Adrenal gland (tissue), 12 donors: ENCODE data around the gene ZRANB1. TPM values are rescaled to one million over a fixed set of nuclear protein-coding genes. Genes with fewer than 3 reads are reported as not detected.

Source experiments
- DNase-seq, 7 donors: peaks; one replicate each; pipeline ENCODE4 v3.0.0-alpha.2; 2019 to 2020
- H3K27ac ChIP-seq, 5 donors: fragments of 200-600 bp; sonication (generic) in 4 of 5; 1 replicate in 3 of 5; 2 replicates in 2 of 5; pipeline versions ENCODE4 v1.5.1 to v1.8.0; 2016 to 2020; ENCODE audit warnings: mild to moderate bottlenecking in 1 of 5
- H3K27me3 ChIP-seq: fragments of 200-600 bp; 2 replicates; pipeline ENCODE4 v1.8.0; 2021
- H3K36me3 ChIP-seq, 2 donors: fragments of 200-600 bp; replicated peaks in 1 of 2; 1 replicate in 1 of 2; 2 replicates in 1 of 2; pipeline versions ENCODE4 v1.5.1 to v1.8.0; 2018 to 2022
- H3K4me1 ChIP-seq, 2 donors: fragments of 200-600 bp; replicated peaks in 1 of 2; 1 replicate in 1 of 2; 2 replicates in 1 of 2; pipeline versions ENCODE4 v1.5.1 to v1.8.0; 2018 to 2021
- H3K4me3 ChIP-seq, 4 donors: fragments of 200-600 bp; sonication (generic) in 3 of 4; one replicate each; pipeline ENCODE4 v1.5.1; 2016 to 2018
- H3K9me3 ChIP-seq, 3 donors: fragments of 200-600 bp; sonication (generic) in 1 of 3; replicated peaks in 1 of 3; 1 replicate in 2 of 3; 2 replicates in 1 of 3; pipeline versions ENCODE4 v1.5.1 to v1.8.0; 2016 to 2021
- CTCF ChIP-seq, 6 experiments: fragments of 450-650 bp in 4 of 6; fragments of 200-600 bp in 2 of 6; sonication (generic) in 1 of 6; IDR thresholded peaks; 1 replicate in 5 of 6; 2 replicates in 1 of 6; pipeline versions ENCODE4 v1.5.1 to v1.8.0; 2016 to 2021; ENCODE audit warnings: antibody characterized with exemption in 6 of 6, mild to moderate bottlenecking in 2 of 6, moderate library complexity in 1 of 6
- POLR2A ChIP-seq, 2 donors: fragments of 450-650 bp; IDR thresholded peaks; one replicate each; pipeline ENCODE4 v1.6.1; 2017; ENCODE audit warnings: antibody characterized with exemption in 2 of 2, mild to moderate bottlenecking in 2 of 2, moderate library complexity in 1 of 2
- WGBS, 4 donors: extraction: QIAGEN DNeasy Blood & Tissue Kit in 2 of 4; methylation state at CpG; one replicate each; pipeline versions ENCODE4 v1.1.5 to v1.1.7; 2013 to 2017; 5-methylcytosine and 5-hydroxymethylcytosine counted together
- intact Hi-C, 2 donors: fragments of 100-400 bp; cut with DNase I; formaldehyde crosslinking; loops; one replicate each; pipeline versions ENCODE4 v1.14.1 to v1.15.0; 2022 to 2023
- polyA plus RNA-seq, 3 donors: library from polyadenylated mRNA; stranded (reverse); fragments of 200-250 nt in 2 of 3; fragments of 350-450 nt in 1 of 3; fragmentation: Illumina TruSeq in 1 of 3; extraction: RNeasy Lipid Tissue Mini Kit (QIAGEN cat#74804) in 1 of 3; gene quantifications; one replicate each; pipeline ENCODE4 v1.2.3, GENCODE V29; 2013 to 2014
- total RNA-seq, 9 donors: library from RNA; depleted of rRNA in 4 of 9; stranded (reverse); fragments of >200 nt in 4 of 9; fragments of 120-200 nt in 1 of 9; fragmentation: NEBNext Ultra II Directional in 1 of 9; extraction: Animal tissue kit (Norgen Biotek cat#: 25700) in 1 of 9; gene quantifications; one replicate each; pipeline versions ENCODE4 v1.1.0 to v1.2.4, GENCODE V29; 2013 to 2023
- donor health status: healthy with polysubstance abuse.
- donor health status: Bipolar disorder and iron deficiency.
- donor health status: DM: yes; HTN: yes; CAD: no.
- donor health status: DM: no; HTN: no; CAD: no.
- donor health status: DM: no; HTN: no; CAD: no.
- donor health status: DM: yes; HTN: yes; CAD: no.

ZRANB1 gene
- total and polyA plus RNA-seq, 12 donors = 20.2 to 64.7 (median 38.0) TPM

GRCh38 chr10:125005312-125006187 lies 63.6 kb downstream of the ZRANB1 start:
- intact Hi-C loops = no loop called here
- Histone ChIP-seq H3K9me3 (no peaks in the 10 kb centered on the region), H3K27ac (peak overlapping the region in 1 of 5 donors; percentile 80), H3K4me1 (peaks cover 37 to 58% of the 10 kb centered on the region in 2 donors), H3K4me3 (no peak overlapping the region), H3K36me3 (peaks cover 0 to 14% of the 10 kb centered on the region in 2 donors), H3K27me3 (no peaks in the 10 kb centered on the region)
- TF ChIP-seq POLR2A (IDR thresholded peaks at IDR 0.05) (no peak), CTCF (IDR thresholded peaks at IDR 0.05) (no peak)
- WGBS, 4 donors = 92 to 95% (median 93%) methylated on average over 25 to 36 of the region's 36 CpGs
- peak in 4 of 7 donors; percentile 8 to 52 (median 19) for DNase-seq

GRCh38 chr10:125006188-125006680 lies 64.3 kb downstream of the ZRANB1 start:
- peaks cover 30 to 51% of the 10 kb centered on the region in 2 donors for H3K4me1 ChIP-seq
- no peaks in the 10 kb centered on the region for H3K9me3 ChIP-seq
- H3K4me3 ChIP-seq = no peak overlapping the region
- TF ChIP-seq POLR2A (IDR thresholded peaks at IDR 0.05) = no peak
- no peak for TF ChIP-seq CTCF (IDR thresholded peaks at IDR 0.05)
- H3K27me3 ChIP-seq = no peaks in the 10 kb centered on the region
- peak overlapping the region in 1 of 5 donors; percentile 80 for H3K27ac ChIP-seq
- H3K36me3 ChIP-seq = peaks cover 0 to 14% of the 10 kb centered on the region in 2 donors
- intact Hi-C loops = no loop called here
- WGBS, 4 donors = 88 to 94% (median 90%) methylated on average over 8 to 9 of the region's 9 CpGs
- no peak for DNase-seq

GRCh38 chr10:125006921-125007426 lies 65.1 kb downstream of the ZRANB1 start:
- Histone ChIP-seq H3K27ac (peak overlapping the region in 3 of 5 donors; percentile 7 to 80 (median 48)), H3K4me1 (peaks cover 24 to 44% of the 10 kb centered on the region in 2 donors), H3K27me3 (no peaks in the 10 kb centered on the region), H3K36me3 (peaks cover 0 to 13% of the 10 kb centered on the region in 2 donors), H3K4me3 (no peak overlapping the region), H3K9me3 (no peaks in the 10 kb centered on the region)
- 65 to 81% (median 71%) methylated on average over 17 to 19 of the region's 19 CpGs for WGBS, 4 donors
- intact Hi-C loops = no loop called here
- DNase-seq = peak in 2 of 7 donors; percentile 26 to 91
- no peak for TF ChIP-seq POLR2A (IDR thresholded peaks at IDR 0.05)
- TF ChIP-seq CTCF (IDR thresholded peaks at IDR 0.05) = no peak

- Histone ChIP-seq H3K9me3 (no peaks in the 10 kb centered on the region), H3K27ac (peak overlapping the region in 4 of 5 donors; percentile 48 to 80 (median 72)), H3K27me3 (no peaks in the 10 kb centered on the region), H3K36me3 (peaks cover 0 to 8% of the 10 kb centered on the region in 2 donors), H3K4me3 (no peak overlapping the region), H3K4me1 (peaks cover 20 to 39% of the 10 kb centered on the region in 2 donors)
- TF ChIP-seq CTCF (IDR thresholded peaks at IDR 0.05) (no peak), POLR2A (IDR thresholded peaks at IDR 0.05) (no peak)
- DNase-seq = peak in 1 of 7 donors; percentile 13
- 77 to 82% (median 78%) methylated on average over 6 of the region's 6 CpGs for WGBS, 4 donors
- intact Hi-C loops = no loop called here
Observed at GRCh38 chr10:125007436-125007835, 65.5 kb downstream of the ZRANB1 start.
